Activated naive CD4-positive, alpha-beta T cell treated with anti-CD3 and anti-CD28 coated beads for 36 hours (primary cell): ENCODE data around the gene NLRP12. TPM values are rescaled to one million over a fixed set of nuclear protein-coding genes. Genes with fewer than 3 reads are reported as not detected.
"Not testable (repeated sequence)": the region's sequence is repeated elsewhere in the genome, so short reads cannot be mapped to it uniquely, and the experiment has no call there.

Source experiments
- CTCF ChIA-PET: fragments of 350-600 bp; sonication (Branson Sonifier 250); formaldehyde crosslinking; loops from one replicate; lab custom pipeline; 2021; ENCODE audit warnings: antibody characterized with exemption; lab: Charles Lee
- DNase-seq: peaks from one replicate; pipeline ENCODE4 v3.0.0-alpha.2; 2020
- H3K27ac Mint-ChIP-seq: one replicate; pipeline ENCODE4 v1.8.0; 2021; ENCODE audit warnings: mild to moderate bottlenecking, mixed read lengths
- H3K27me3 Mint-ChIP-seq: one replicate; pipeline ENCODE4 v1.8.0; 2021; ENCODE audit warnings: low read depth, mixed read lengths
- H3K36me3 Mint-ChIP-seq: one replicate; pipeline ENCODE4 v1.8.0; 2021; ENCODE audit warnings: low read depth, mixed read lengths
- H3K4me1 Mint-ChIP-seq: one replicate; pipeline ENCODE4 v1.8.0; 2021; ENCODE audit warnings: low read depth, mixed read lengths
- H3K4me3 Mint-ChIP-seq: one replicate; pipeline ENCODE4 v1.8.0; 2021; ENCODE audit warnings: mild to moderate bottlenecking, moderate library complexity, mixed read lengths
- H3K9me3 Mint-ChIP-seq: one replicate; pipeline ENCODE4 v1.8.0; 2021; ENCODE audit warnings: mixed read lengths
- intact Hi-C: fragments of 100-400 bp; cut with micrococcal nuclease; formaldehyde crosslinking; loops from one replicate; pipeline ENCODE4 v1.15.1; 2023
- total RNA-seq, 2 experiments: library from RNA; stranded (reverse); gene quantifications; one replicate each; pipeline ENCODE4 v1.2.3, GENCODE V29; 2021

Gene NLRP12
- not detected for total RNA-seq

GRCh38 chr19:53824134-53824611 is at the start of gene NLRP12:
Gene NLRP12, minus strand, starts transcription at chr19:53824314. Its CDS starts 140 bp downstream, at chr19:53824174.
- peaks cover 4% of the 10 kb centered on the region for H3K4me1 Mint-ChIP-seq
- intact Hi-C loops: no loop called here
- peak within 1 kb of the TSS; percentile 45 for H3K4me3 Mint-ChIP-seq
- peaks cover 25% of the 10 kb centered on the region for H3K27me3 Mint-ChIP-seq
- no peaks in the 10 kb centered on the region for H3K36me3 Mint-ChIP-seq
- no peak within 1 kb of the TSS for H3K27ac Mint-ChIP-seq
- CTCF ChIA-PET: no interaction called here
- H3K9me3 Mint-ChIP-seq: no peaks in the 10 kb centered on the region
- no peak for DNase-seq

DNA sequence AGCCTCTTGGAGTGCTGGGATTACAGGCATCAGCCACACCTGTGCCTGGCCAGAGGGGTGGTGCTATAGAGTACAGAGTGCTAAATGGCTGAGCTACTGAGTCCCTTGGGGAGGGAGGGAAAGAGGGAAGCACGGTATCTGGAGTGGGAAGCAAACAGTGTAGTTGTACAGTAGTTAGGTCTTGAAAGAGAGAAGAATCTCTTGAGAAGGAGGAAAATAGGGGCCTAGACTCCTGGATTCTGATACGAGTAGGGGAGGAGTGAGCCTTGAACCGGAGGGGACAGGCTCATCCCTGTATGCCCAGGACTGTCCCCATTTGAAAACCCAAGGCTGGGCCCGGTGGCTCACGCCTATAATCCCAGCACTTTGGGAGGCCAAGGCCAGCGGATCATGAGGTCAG is 48.6 kb upstream of the NLRP12 start:
- CTCF ChIA-PET: no interaction called here
- Mint-ChIP-seq H3K27me3 (no peaks in the 10 kb centered on the region), H3K4me3 (no peak overlapping the region), H3K36me3 (peaks cover 13% of the 10 kb centered on the region), H3K27ac (peak overlapping the region; percentile 37), H3K4me1 (peaks cover 67% of the 10 kb centered on the region), H3K9me3 (no peaks in the 10 kb centered on the region)
- no peak for DNase-seq
- intact Hi-C loops: no loop called here

- Mint-ChIP-seq H3K27ac (peak overlapping the region; percentile 43), H3K4me1 (peaks cover 63% of the 10 kb centered on the region), H3K4me3 (no peak overlapping the region), H3K9me3 (no peaks in the 10 kb centered on the region), H3K27me3 (no peaks in the 10 kb centered on the region), H3K36me3 (peaks cover 13% of the 10 kb centered on the region)
- CTCF ChIA-PET: interaction anchor here (0.8 to 0.9 kb wide), 2 partner anchors 18 to 28 kb away, joined by 4 to 5 read pairs; no protein-coding TSS in a partner anchor
- DNase-seq: no peak
- intact Hi-C loops: no loop called here
These were observed 47.3 kb upstream of the NLRP12 start for GRCh38 chr19:53871454-53871853.

DNA sequence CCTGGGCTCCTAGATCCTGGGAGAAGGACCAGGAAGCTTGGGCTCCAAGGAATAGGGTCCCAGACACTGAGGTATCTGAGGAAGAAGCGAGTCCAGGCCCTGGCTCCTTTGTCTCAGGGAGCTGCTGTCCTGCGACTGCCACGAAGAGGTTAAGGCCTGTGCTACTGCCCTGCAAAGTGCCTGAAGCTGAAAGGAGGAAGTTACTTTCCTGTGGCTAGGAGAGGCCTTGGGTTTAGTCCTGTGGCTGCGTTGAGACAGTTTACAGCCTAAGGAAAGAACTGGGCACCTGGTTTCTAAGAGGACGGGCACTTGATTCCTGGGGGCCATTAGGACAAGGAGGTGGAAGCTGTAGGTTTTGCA is 46.4 kb upstream of the NLRP12 start:
- DNase-seq: no peak
- H3K4me1 Mint-ChIP-seq: peaks cover 62% of the 10 kb centered on the region
- H3K27ac Mint-ChIP-seq: peak overlapping the region; percentile 65
- H3K27me3 Mint-ChIP-seq: no peaks in the 10 kb centered on the region
- CTCF ChIA-PET: interaction anchor here (1.3 kb wide), 1 partner anchor 11 kb away, joined by 3 read pairs; the partner anchor contains the start of gene PRKCG
- intact Hi-C loops: no loop called here
- H3K36me3 Mint-ChIP-seq: peaks cover 13% of the 10 kb centered on the region
- H3K9me3 Mint-ChIP-seq: no peaks in the 10 kb centered on the region
- peak overlapping the region; percentile 56 for H3K4me3 Mint-ChIP-seq

GRCh38 chr19:53869805-53870484 is 45.8 kb upstream of the NLRP12 start:
- H3K9me3 Mint-ChIP-seq, DNase-seq, H3K27me3 Mint-ChIP-seq: not testable (repeated sequence)
- peaks cover 13% of the 10 kb centered on the region for H3K36me3 Mint-ChIP-seq
- intact Hi-C loops: loop anchor here (1.0 to 10.0 kb wide), 6 partner anchors 7 to 675 kb away; partner anchors contain the start of genes LAIR1, NDUFA3, OSCAR and ZNF665
- H3K4me1 Mint-ChIP-seq: peaks cover 59% of the 10 kb centered on the region
- H3K4me3 Mint-ChIP-seq: peak overlapping the region; percentile 76
- CTCF ChIA-PET: interaction anchor here (1.3 kb wide), 1 partner anchor 12 kb away, joined by 3 read pairs; the partner anchor contains the start of gene PRKCG
- H3K27ac Mint-ChIP-seq: peak overlapping the region; percentile 69

DNA sequence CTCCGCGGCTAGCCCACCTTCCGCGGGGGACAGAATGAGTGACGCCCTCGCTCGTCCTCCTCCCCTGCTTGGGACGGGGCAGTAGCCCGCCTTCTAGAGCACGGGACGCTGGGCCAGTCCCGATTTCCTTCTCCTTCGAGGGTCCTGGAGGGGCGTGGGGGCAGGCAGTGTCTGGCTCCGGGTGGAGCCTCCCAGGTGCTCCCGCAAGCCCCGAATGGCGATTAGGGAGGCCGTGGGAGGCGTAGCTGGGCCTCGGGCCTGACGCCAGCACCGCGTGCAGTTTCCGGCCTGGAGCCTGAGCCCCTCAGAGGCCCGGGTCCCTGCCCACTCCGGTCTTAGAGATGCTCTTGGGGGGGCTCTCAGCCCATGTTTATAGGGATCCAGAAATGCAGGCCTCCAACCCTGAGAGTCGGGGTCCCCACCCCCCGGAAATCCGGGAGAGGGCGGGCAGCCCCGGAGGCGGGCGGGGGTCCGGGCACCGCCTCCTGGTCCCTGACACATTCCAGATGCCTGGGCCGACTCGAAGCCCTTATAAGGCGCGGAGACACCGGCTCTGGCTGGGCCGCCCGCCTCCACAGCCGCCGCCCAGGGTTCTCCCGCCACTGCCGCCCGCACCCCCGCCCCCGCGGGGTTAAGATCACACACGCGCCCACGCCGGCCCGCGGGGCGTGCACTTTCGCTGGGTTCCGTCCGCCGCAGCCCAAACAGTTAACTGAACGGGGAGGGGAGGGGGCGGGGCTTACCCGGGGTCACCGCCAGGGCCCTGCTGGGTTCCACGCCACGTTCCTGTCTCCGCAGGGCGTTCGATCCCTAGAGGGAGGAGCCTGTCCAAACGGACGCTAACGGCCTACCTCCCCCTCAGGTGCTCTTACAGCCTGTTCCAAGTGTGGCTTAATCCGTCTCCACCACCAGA is 45.0 kb upstream of the NLRP12 start:
- intact Hi-C loops: loop anchor here (1.0 to 10.0 kb wide), 6 partner anchors 8 to 674 kb away; partner anchors contain the start of genes LAIR1, NDUFA3, OSCAR and ZNF665
- CTCF ChIA-PET: interaction anchor here (0.5 kb wide), 1 partner anchor 339 kb away, joined by 4 read pairs; no protein-coding TSS in a partner anchor
- DNase-seq: peak; percentile 82
- Mint-ChIP-seq H3K27me3 (no peaks in the 10 kb centered on the region), H3K27ac (peak overlapping the region; percentile 69), H3K4me1 (peaks cover 51% of the 10 kb centered on the region), H3K36me3 (peaks cover 8% of the 10 kb centered on the region), H3K9me3 (no peaks in the 10 kb centered on the region), H3K4me3 (peak overlapping the region; percentile 76)

DNA sequence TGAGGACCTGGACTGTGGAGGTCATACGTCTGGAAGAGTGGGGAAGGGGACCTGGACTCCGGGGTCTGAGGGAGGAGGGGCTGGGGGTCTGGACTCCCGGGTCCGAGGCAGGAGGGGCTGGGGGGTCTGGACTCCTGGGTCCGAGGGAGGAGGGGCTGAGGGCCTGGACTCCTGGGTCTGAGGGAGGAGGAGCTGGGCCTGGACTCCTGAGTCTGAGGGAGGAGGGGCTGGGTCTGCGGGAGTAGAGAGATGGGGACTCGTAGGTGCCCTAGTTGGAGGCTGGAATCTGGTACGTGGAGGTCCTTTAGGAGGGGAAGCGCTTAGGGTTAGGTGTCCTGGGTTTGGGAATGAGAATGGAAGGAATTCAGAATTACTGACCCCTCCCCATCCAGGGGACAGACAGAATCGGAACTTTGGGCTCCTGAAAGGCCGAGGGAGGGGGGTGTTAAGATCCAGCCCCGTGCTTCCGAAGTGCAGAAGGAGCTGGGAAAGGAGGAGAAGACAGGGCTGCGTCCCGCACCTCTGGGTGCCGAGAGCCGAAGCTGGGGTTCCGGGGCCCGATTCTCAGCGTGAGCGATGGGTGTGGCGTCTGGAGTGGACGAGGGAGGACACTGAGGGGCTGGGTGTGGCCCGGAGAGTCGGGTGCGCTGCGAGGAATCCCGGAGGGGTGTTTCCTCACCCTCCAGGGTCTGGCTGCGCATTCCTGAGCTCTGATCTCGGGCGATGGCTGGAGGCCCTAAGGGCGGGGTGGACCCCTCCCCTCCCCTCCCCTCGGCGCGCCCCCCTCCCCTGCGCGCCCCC is 44.2 kb upstream of the NLRP12 start:
- peak; percentile 37 for DNase-seq
- CTCF ChIA-PET: interaction anchor here (0.5 to 2.6 kb wide), 3 partner anchors 9 to 340 kb away, joined by 4 to 10 read pairs (median 4); partner anchors contain the start of gene PRKCG
- H3K4me3 Mint-ChIP-seq: peak overlapping the region; percentile 88
- H3K27ac Mint-ChIP-seq: peak overlapping the region; percentile 71
- intact Hi-C loops: loop anchor here (5.0 to 10.0 kb wide), 5 partner anchors 234 to 673 kb away; partner anchors contain the start of genes LAIR1, NDUFA3, OSCAR and ZNF665
- no peaks in the 10 kb centered on the region for H3K27me3 Mint-ChIP-seq
- peaks cover 1% of the 10 kb centered on the region for H3K36me3 Mint-ChIP-seq
- H3K4me1 Mint-ChIP-seq: peaks cover 42% of the 10 kb centered on the region
- H3K9me3 Mint-ChIP-seq: no peaks in the 10 kb centered on the region

- Mint-ChIP-seq H3K4me3 (peak within 1 kb of the TSS; percentile 88), H3K27me3 (no peaks in the 10 kb centered on the region), H3K27ac (peak within 1 kb of the TSS; percentile 82), H3K9me3 (no peaks in the 10 kb centered on the region), H3K36me3 (no peaks in the 10 kb centered on the region), H3K4me1 (peaks cover 36% of the 10 kb centered on the region)
- CTCF ChIA-PET: interaction anchor here (0.6 to 2.6 kb wide), 4 partner anchors 10 to 291 kb away, joined by 3 to 10 read pairs (median 4); partner anchors contain the start of gene PRKCG
- peak; percentile 99 for DNase-seq
- intact Hi-C loops: loop anchor here (1.0 to 10.0 kb wide), 10 partner anchors 13 to 673 kb away; partner anchors contain the start of genes CNOT3, LAIR1, NDUFA3 and OSCAR
These were observed 43.3 kb upstream of the NLRP12 start, which contains the start of gene MYADM for GRCh38 chr19:53867225-53868090. Gene MYADM, plus strand, starts transcription at chr19:53867883. Its CDS starts 5,647 bp downstream, at chr19:53873530.

DNA sequence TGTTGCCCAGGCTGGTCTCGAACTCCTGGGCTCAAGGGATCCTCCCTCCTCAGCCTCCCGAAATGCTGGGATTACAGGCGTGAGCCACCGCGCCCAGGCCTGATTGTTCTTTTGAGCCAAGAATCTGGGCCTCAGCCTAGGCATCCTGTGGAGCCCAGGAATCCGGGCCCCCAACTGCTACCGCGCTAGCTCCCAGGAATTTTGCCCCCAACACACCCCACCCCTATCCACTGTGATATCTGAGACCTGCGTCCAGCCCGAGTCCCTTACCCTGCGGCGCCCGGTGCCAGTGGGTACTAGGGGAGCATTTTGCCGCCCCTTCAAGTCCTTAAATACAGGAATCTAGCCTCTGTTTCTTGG is 42.7 kb upstream of the NLRP12 start:
- Mint-ChIP-seq H3K27me3 (no peaks in the 10 kb centered on the region), H3K4me3 (peak overlapping the region; percentile 88), H3K4me1 (peaks cover 36% of the 10 kb centered on the region), H3K9me3 (no peaks in the 10 kb centered on the region), H3K27ac (peak overlapping the region; percentile 82), H3K36me3 (no peaks in the 10 kb centered on the region)
- CTCF ChIA-PET: interaction anchor here (0.9 to 2.6 kb wide), 3 partner anchors 10 to 163 kb away, joined by 3 to 10 read pairs (median 4); partner anchors contain the start of gene PRKCG
- intact Hi-C loops: loop anchor here (1.0 to 10.0 kb wide), 10 partner anchors 14 to 672 kb away; partner anchors contain the start of genes CNOT3, LAIR1, NDUFA3 and OSCAR
- no peak for DNase-seq
